MM.1S (cell line): Measurements from ENCODE around the gene TFAP2B.

Experiments
- DNase-seq: peaks from one replicate; pipeline ENCODE4 v3.0.0-alpha.2; 2015
- H2AFZ ChIP-seq: fragments of 300-600 bp; sonication (generic); 2 replicates; pipeline ENCODE4 v1.6.0; 2016; ENCODE audit warnings: antibody characterized with exemption, low read length
- H3F3A ChIP-seq: fragments of 300-600 bp; sonication (generic); 2 replicates; pipeline ENCODE4 v1.6.1; 2016; ENCODE audit warnings: mild to moderate bottlenecking, antibody characterized with exemption, low read length, moderate library complexity, mixed read lengths; ENCODE audit not compliant: insufficient read depth
- H3K27ac ChIP-seq: fragments of 300-600 bp; sonication (generic); 2 replicates; pipeline ENCODE4 v1.5.1; 2016; ENCODE audit warnings: mild to moderate bottlenecking, low read length
- H3K27me3 ChIP-seq: fragments of 300-600 bp; sonication (generic); replicated peaks from 2 replicates; pipeline ENCODE4 v1.6.0; 2016; ENCODE audit warnings: low read length; ENCODE audit not compliant: insufficient read depth
- H3K36me3 ChIP-seq: fragments of 300-600 bp; sonication (generic); replicated peaks from 2 replicates; pipeline ENCODE4 v1.6.1; 2016; ENCODE audit warnings: mild to moderate bottlenecking, low read length, mixed read lengths; ENCODE audit not compliant: insufficient read depth
- H3K4me1 ChIP-seq: fragments of 300-600 bp; sonication (generic); 2 replicates; pipeline ENCODE4 v1.6.1; 2016; ENCODE audit warnings: low read length, mixed read lengths
- H3K4me2 ChIP-seq: fragments of 300-600 bp; sonication (generic); 2 replicates; pipeline ENCODE4 v1.6.0; 2016; ENCODE audit warnings: low read depth, low read length
- H3K4me3 ChIP-seq: fragments of 300-600 bp; sonication (generic); 2 replicates; pipeline ENCODE4 v1.5.1; 2016; ENCODE audit warnings: low read length, mixed read lengths
- H3K79me2 ChIP-seq: fragments of 300-600 bp; sonication (generic); 2 replicates; pipeline ENCODE4 v1.6.1; 2016; ENCODE audit warnings: mixed run types, low read length, mixed read lengths
- H3K9ac ChIP-seq: fragments of 300-600 bp; sonication (generic); 2 replicates; pipeline ENCODE4 v1.6.1; 2016; ENCODE audit warnings: low read length, mixed read lengths
- H3K9me2 ChIP-seq: fragments of 300-600 bp; sonication (generic); replicated peaks from 2 replicates; pipeline ENCODE4 v1.6.1; 2016; ENCODE audit warnings: mild to moderate bottlenecking, low read length, mixed read lengths; ENCODE audit not compliant: insufficient read depth
- H3K9me3 ChIP-seq: fragments of 300-600 bp; sonication (generic); replicated peaks from 2 replicates; pipeline ENCODE4 v1.6.1; 2016; ENCODE audit warnings: mild to moderate bottlenecking, low read length, mixed read lengths; ENCODE audit not compliant: insufficient read depth
- H4K20me1 ChIP-seq: fragments of 300-600 bp; sonication (generic); 2 replicates; pipeline ENCODE4 v1.6.1; 2016; ENCODE audit warnings: mild to moderate bottlenecking, low read length, moderate library complexity, mixed read lengths; ENCODE audit not compliant: insufficient read depth
- CTCF ChIP-seq: fragments of 300-600 bp; sonication (generic); IDR thresholded peaks from 2 replicates; pipeline ENCODE4 v1.5.1; 2016; ENCODE audit warnings: antibody characterized with exemption, low read length, mixed read lengths
- EZH2 ChIP-seq: fragments of 300-600 bp; sonication (generic); optimal IDR thresholded peaks from 2 replicates; pipeline ENCODE3; 2017; ENCODE audit warnings: low read depth, mild to moderate bottlenecking, antibody characterized with exemption, low read length, mixed read lengths
- EZH2phosphoT487 ChIP-seq: fragments of 300-600 bp; sonication (generic); IDR thresholded peaks from 2 replicates; pipeline ENCODE4 v1.6.1; 2018; ENCODE audit warnings: antibody characterized with exemption, low read length

The TFAP2B gene

GRCh38 chr6:50817646-50817950 lies 1.1 kb upstream of the TFAP2B start:
- Histone ChIP-seq H3F3A (no peaks in the 10 kb centered on the region; the same call in 1 of the 2 replicates), H3K9me3 (no peaks in the 10 kb centered on the region), H3K4me1 (no peaks in the 10 kb centered on the region), H3K9me2 (no peaks in the 10 kb centered on the region), H4K20me1 (no peaks in the 10 kb centered on the region), H3K36me3 (no peaks in the 10 kb centered on the region), H3K79me2 (no peaks in the 10 kb centered on the region), H3K27ac (no peak overlapping the region), H3K4me3 (no peak overlapping the region), H3K9ac (no peak overlapping the region), H3K4me2 (no peak overlapping the region), H3K27me3 (peaks cover 5% of the 10 kb centered on the region; the same call in 1 of the 2 replicates), H2AFZ (no peak overlapping the region)
- no peak for DNase-seq
- TF ChIP-seq CTCF (no peak), EZH2phosphoT487 (no peak)

GRCh38 chr6:50818020-50818419 lies 651 bp upstream of the TFAP2B start:
- Histone ChIP-seq H3K27me3 (peaks cover 5% of the 10 kb centered on the region; the same call in 1 of the 2 replicates), H3K79me2 (no peaks in the 10 kb centered on the region), H3F3A (no peaks in the 10 kb centered on the region; the same call in 1 of the 2 replicates), H3K4me3 (no peak overlapping the region), H3K9me3 (no peaks in the 10 kb centered on the region), H3K4me1 (no peaks in the 10 kb centered on the region), H3K4me2 (no peak overlapping the region), H2AFZ (no peak overlapping the region), H3K9me2 (no peaks in the 10 kb centered on the region), H3K36me3 (no peaks in the 10 kb centered on the region), H3K9ac (no peak overlapping the region), H3K27ac (no peak overlapping the region), H4K20me1 (no peaks in the 10 kb centered on the region)
- TF ChIP-seq EZH2phosphoT487 (no peak), CTCF (no peak), EZH2 (no peak)
- DNase-seq, result no peak

GRCh38 chr6:50819466-50819903 lies 814 bp downstream of the TFAP2B start:
- DNase-seq, result no peak
- Histone ChIP-seq H3K4me1 (no peaks in the 10 kb centered on the region), H4K20me1 (no peaks in the 10 kb centered on the region), H3K9me2 (no peaks in the 10 kb centered on the region), H2AFZ (no peak overlapping the region), H3K36me3 (no peaks in the 10 kb centered on the region), H3K27ac (no peak overlapping the region), H3K9ac (no peak overlapping the region), H3F3A (no peaks in the 10 kb centered on the region; the same call in 1 of the 2 replicates), H3K79me2 (no peaks in the 10 kb centered on the region), H3K9me3 (no peaks in the 10 kb centered on the region), H3K4me3 (no peak overlapping the region), H3K27me3 (peaks cover 5% of the 10 kb centered on the region; the same call in 1 of the 2 replicates), H3K4me2 (no peak overlapping the region)
- TF ChIP-seq EZH2phosphoT487, result no peak
- TF ChIP-seq EZH2, result no peak
- no peak for TF ChIP-seq CTCF
